NT2/D1 (cell line): ENCODE measurements around the gene ACAT1.

Source experiments
- DNase-seq: peaks from one replicate; pipeline ENCODE4 v3.0.0-alpha.2; 2011; ENCODE audit warnings: low read depth, low spot score
- H3K27me3 ChIP-seq: 2 replicates; pipeline ENCODE4 v1.6.0; 2011; ENCODE audit warnings: mild to moderate bottlenecking; ENCODE audit not compliant: insufficient read length, insufficient read depth
- H3K36me3 ChIP-seq: 2 replicates; pipeline ENCODE4 v1.6.1; 2011; ENCODE audit warnings: mild to moderate bottlenecking, low read length, mixed read lengths; ENCODE audit not compliant: insufficient read depth, insufficient read length
- H3K4me1 ChIP-seq: 2 replicates; pipeline ENCODE4 v1.5.1; 2011; ENCODE audit not compliant: insufficient read depth, insufficient read length
- H3K4me3 ChIP-seq: 2 replicates; pipeline ENCODE4 v1.5.1; 2011; ENCODE audit warnings: low read depth; ENCODE audit not compliant: insufficient read length
- H3K9ac ChIP-seq: 2 replicates; pipeline ENCODE4 v1.6.0; 2011; ENCODE audit warnings: low read depth; ENCODE audit not compliant: insufficient read length
- H3K9me3 ChIP-seq: 2 replicates; pipeline ENCODE4 v1.5.1; 2011; ENCODE audit warnings: mild to moderate bottlenecking, low read length; ENCODE audit not compliant: insufficient read depth
- SUZ12 ChIP-seq: IDR thresholded peaks from 2 replicates; pipeline ENCODE4 v1.6.1; 2011; ENCODE audit not compliant: insufficient read length, insufficient read depth; ENCODE audit errors: extremely low read depth
- YY1 ChIP-seq: IDR thresholded peaks from 2 replicates; pipeline ENCODE4 v1.6.1; 2011; ENCODE audit not compliant: insufficient read length, insufficient read depth
- ZNF274 ChIP-seq: IDR thresholded peaks from 2 replicates; pipeline ENCODE4 v1.6.1; 2011; ENCODE audit warnings: mild to moderate bottlenecking, low read depth, low read length

The ACAT1 gene

GRCh38 chr11:108121274-108122155 lies at the start of gene ACAT1:
Gene ACAT1 (plus strand): TSS chr11:108121567. CDS start chr11:108121607, 40 bp downstream.
- no peaks in the 10 kb centered on the region for H3K36me3 ChIP-seq
- peak within 1 kb of the TSS; percentile 71 for H3K4me3 ChIP-seq
- H3K9me3 ChIP-seq = no peaks in the 10 kb centered on the region
- TF ChIP-seq SUZ12 (no peak), YY1 (no peak), ZNF274 (no peak)
- H3K27me3 ChIP-seq = peaks cover 12% of the 10 kb centered on the region
- H3K4me1 ChIP-seq = no peaks in the 10 kb centered on the region
- peak; percentile 80 for DNase-seq
- peak within 1 kb of the TSS; percentile 90 for H3K9ac ChIP-seq

GRCh38 chr11:108084811-108085210 lies 36.6 kb upstream of the ACAT1 start:
- no peak for DNase-seq
- no peaks in the 10 kb centered on the region for H3K9me3 ChIP-seq
- no peaks in the 10 kb centered on the region for H3K4me1 ChIP-seq
- H3K27me3 ChIP-seq = no peaks in the 10 kb centered on the region
- no peak overlapping the region for H3K9ac ChIP-seq
- peaks cover 18% of the 10 kb centered on the region for H3K36me3 ChIP-seq
- TF ChIP-seq SUZ12 (no peak), YY1 (no peak), ZNF274 (no peak)
- no peak overlapping the region for H3K4me3 ChIP-seq

GRCh38 chr11:108085672-108086071 lies 35.7 kb upstream of the ACAT1 start:
- no peaks in the 10 kb centered on the region for H3K9me3 ChIP-seq
- no peaks in the 10 kb centered on the region for H3K27me3 ChIP-seq
- TF ChIP-seq SUZ12 = no peak
- no peak for TF ChIP-seq ZNF274
- no peak for TF ChIP-seq YY1
- H3K4me3 ChIP-seq = no peak overlapping the region
- peaks cover 14% of the 10 kb centered on the region for H3K36me3 ChIP-seq
- DNase-seq = no peak
- no peaks in the 10 kb centered on the region for H3K4me1 ChIP-seq
- no peak overlapping the region for H3K9ac ChIP-seq

- TF ChIP-seq YY1 (no peak), SUZ12 (no peak), ZNF274 (no peak)
- Histone ChIP-seq H3K9me3 (no peaks in the 10 kb centered on the region), H3K9ac (no peak overlapping the region), H3K27me3 (no peaks in the 10 kb centered on the region), H3K36me3 (peaks cover 22% of the 10 kb centered on the region), H3K4me1 (no peaks in the 10 kb centered on the region), H3K4me3 (no peak overlapping the region)
- no peak for DNase-seq
Observed at GRCh38 chr11:108092134-108092533, 29.2 kb upstream of the ACAT1 start.

- no peak for TF ChIP-seq SUZ12
- TF ChIP-seq YY1 = no peak
- TF ChIP-seq ZNF274 = no peak
- no peak overlapping the region for H3K4me3 ChIP-seq
- no peaks in the 10 kb centered on the region for H3K27me3 ChIP-seq
- no peaks in the 10 kb centered on the region for H3K4me1 ChIP-seq
- H3K9ac ChIP-seq = no peak overlapping the region
- peaks cover 29% of the 10 kb centered on the region for H3K36me3 ChIP-seq
- no peak for DNase-seq
- H3K9me3 ChIP-seq = no peaks in the 10 kb centered on the region
Observed at GRCh38 chr11:108093128-108093904, 28.1 kb upstream of the ACAT1 start.

GRCh38 chr11:108097179-108097578 lies 24.2 kb upstream of the ACAT1 start:
- no peak overlapping the region for H3K9ac ChIP-seq
- H3K4me1 ChIP-seq = no peaks in the 10 kb centered on the region
- H3K4me3 ChIP-seq = no peak overlapping the region
- H3K9me3 ChIP-seq = no peaks in the 10 kb centered on the region
- H3K36me3 ChIP-seq = peaks cover 40% of the 10 kb centered on the region
- DNase-seq = no peak
- no peaks in the 10 kb centered on the region for H3K27me3 ChIP-seq
- no peak for TF ChIP-seq SUZ12
- no peak for TF ChIP-seq YY1
- no peak for TF ChIP-seq ZNF274
